K562 (cell line): ENCODE measurements around the gene PBX2. TPM values are rescaled to one million over a fixed set of nuclear protein-coding genes. Genes with fewer than 3 reads are reported as not detected.

Experiments used
- BRCA1 ChIP-seq, 2 experiments: fragments of 450-650 bp in 1 of 2; sonication (generic) in 1 of 2; formaldehyde crosslinking in 1 of 2; IDR thresholded peaks; 2 replicates each; pipeline versions ENCODE4 v1.5.0 to v1.6.1; 2017 to 2020; ENCODE audit warnings: mild to moderate bottlenecking in 1 of 2, missing genetic modification reagents in 1 of 2
- CCAR2 ChIP-seq: fragments of 200-400 bp; formaldehyde crosslinking; IDR thresholded peaks from 2 replicates; pipeline ENCODE4 v1.6.1; 2017; ENCODE audit warnings: mild to moderate bottlenecking, low read depth, low read length
- CSDE1 ChIP-seq, 2 experiments: fragments of 450-650 bp; IDR thresholded peaks; 2 replicates each; pipeline ENCODE4 v1.6.1; 2016; ENCODE audit warnings: mild to moderate bottlenecking in 1 of 2
- DLX4 ChIP-seq: fragments of 250-450 bp; sonication (Bioruptor Pico); IDR thresholded peaks from 2 replicates; pipeline ENCODE4 v1.6.1; 2021; ENCODE audit warnings: mild to moderate bottlenecking
- ELF2 ChIP-seq: fragments of 250-450 bp; sonication (Bioruptor Pico); IDR thresholded peaks from 2 replicates; pipeline ENCODE4 v1.5.0; 2021; ENCODE audit warnings: mild to moderate bottlenecking
- ESRRB ChIP-seq: fragments of 250-450 bp; sonication (Bioruptor Pico); IDR thresholded peaks from 2 replicates; pipeline ENCODE4 v1.5.0; 2020; ENCODE audit warnings: mild to moderate bottlenecking, moderate library complexity, borderline replicate concordance
- GTF2E2 ChIP-seq: fragments of 200-800 bp; sonication (Bioruptor generic); IDR thresholded peaks from 2 replicates; pipeline ENCODE4 v1.6.1; 2016; ENCODE audit warnings: missing genetic modification characterization, missing compliant biosample characterization
- KAT7 ChIP-seq: sonication (generic); formaldehyde crosslinking; IDR thresholded peaks from 2 replicates; pipeline ENCODE4 v1.8.0; 2022; ENCODE audit warnings: missing genetic modification reagents, mild to moderate bottlenecking, borderline replicate concordance
- NONO ChIP-seq, 2 experiments: fragments of 200-400 bp in 1 of 2; fragments of 450-650 bp in 1 of 2; formaldehyde crosslinking in 1 of 2; IDR thresholded peaks; 2 replicates each; pipeline ENCODE4 v1.6.1; 2017; ENCODE audit warnings: low read depth in 2 of 2, mild to moderate bottlenecking in 2 of 2, moderate library complexity in 2 of 2, low read length in 1 of 2
- POLR2AphosphoS5 ChIP-seq: IDR thresholded peaks from 2 replicates; pipeline ENCODE4 v1.6.1; 2011; ENCODE audit warnings: mild to moderate bottlenecking, low read depth, low read length, moderate library complexity; ENCODE audit not compliant: control insufficient read depth, insufficient read depth
- RCOR1 ChIP-seq, 2 experiments: IDR thresholded peaks; 2 replicates each; pipeline ENCODE4 v1.6.1; 2012; ENCODE audit warnings: low read depth in 2 of 2, low read length in 2 of 2, borderline replicate concordance in 1 of 2, improper control_type of control experiment in 1 of 2
- RFX5 ChIP-seq: IDR thresholded peaks from 2 replicates; pipeline ENCODE4 v1.6.1; 2011; ENCODE audit warnings: low read depth, mild to moderate bottlenecking, improper control_type of control experiment, low read length
- STAG1 ChIP-seq: sonication (generic); formaldehyde crosslinking; IDR thresholded peaks from 2 replicates; pipeline ENCODE4 v1.5.0; 2020; ENCODE audit warnings: missing genetic modification reagents, borderline replicate concordance
- TAF7 ChIP-seq: fragments of 450-650 bp; IDR thresholded peaks from 2 replicates; pipeline ENCODE4 v1.6.1; 2016; ENCODE audit warnings: missing genetic modification characterization, missing compliant biosample characterization
- TFAM ChIP-seq: fragments of 250-450 bp; sonication (Bioruptor Pico); conservative IDR thresholded peaks from 2 replicates; pipeline ENCODE4 v1.5.0; 2021; ENCODE audit warnings: mild to moderate bottlenecking, moderate library complexity
- TGIF2 ChIP-seq: sonication (generic); formaldehyde crosslinking; IDR thresholded peaks from 2 replicates; pipeline ENCODE4 v1.8.1; 2022; ENCODE audit warnings: mild to moderate bottlenecking, missing genetic modification reagents, moderate library complexity
- TRIM28 ChIP-seq: fragments of 450-650 bp; IDR thresholded peaks from 2 replicates; pipeline ENCODE4 v1.6.1; 2017
- YY1 ChIP-seq, 3 experiments: IDR thresholded peaks; 2 replicates each; pipeline ENCODE4 v1.6.1; 2011; ENCODE audit warnings: low read length in 2 of 3, mild to moderate bottlenecking in 2 of 3, moderate library complexity in 2 of 3, borderline replicate concordance in 1 of 3, control low read depth in 1 of 3, low read depth in 1 of 3; ENCODE audit not compliant: insufficient read depth in 3 of 3, insufficient replicate concordance in 2 of 3, control insufficient read depth in 1 of 3, insufficient read length in 1 of 3; ENCODE audit errors: extremely low read depth in 1 of 3
- ZNF184 ChIP-seq: sonication (generic); formaldehyde crosslinking; IDR thresholded peaks from 2 replicates; pipeline ENCODE4 v1.5.0; 2020; ENCODE audit warnings: missing genetic modification reagents
- ZNF511 ChIP-seq: sonication (generic); formaldehyde crosslinking; IDR thresholded peaks from 2 replicates; pipeline ENCODE4 v1.8.0; 2022; ENCODE audit warnings: mild to moderate bottlenecking, missing genetic modification reagents
- polyA plus RNA-seq, 8 experiments: library from polyadenylated mRNA; depleted of rRNA in 4 of 8; stranded (reverse) in 5 of 8; unstranded in 3 of 8; fragments of >200 nt; fragmentation: Nextera tagmentation in 2 of 8; fragmentation: Illumina TruSeq in 1 of 8; extraction: Ambion mirVana in 2 of 8; extraction: Trizol in 1 of 8; gene quantifications; 2 replicates each; pipeline versions ENCODE4 v1.2.1 to v1.2.3, GENCODE V29; 2011 to 2014; ENCODE audit warnings: inconsistent platforms in 1 of 8, missing spikeins in 1 of 8
- total RNA-seq, 7 experiments: library from RNA; depleted of rRNA in 6 of 7; stranded (reverse); fragments of >200 nt in 6 of 7; fragmentation: Illumina TruSeq in 2 of 7; extraction: Trizol in 2 of 7; gene quantifications; 2 replicates each; pipeline versions ENCODE4 v1.2.1 to v1.2.3, GENCODE V29; 2011 to 2021; ENCODE audit warnings: low replicate concordance in 1 of 7

Gene PBX2
- total and polyA plus RNA-seq, 9 of the 15 experiments (the other 6 are each of a cell fraction or from before 2014, with no cell fraction given): 1.9 to 134 (median 62.5) TPM

GRCh38 chr6:32167154-32167760, 22.7 kb downstream of the PBX2 start (continued):
- no peak for TF ChIP-seq YY1 (IDR thresholded peaks at IDR 0.05; ENCODE audit: borderline replicate concordance in 1 of 3, control insufficient read depth in 1 of 3, extremely low read depth in 1 of 3, insufficient read depth in 3 of 3, insufficient read length in 1 of 3, insufficient replicate concordance in 2 of 3, low read depth in 1 of 3, low read length in 2 of 3)
- no peak for TF ChIP-seq TRIM28
- TF ChIP-seq STAG1 (CRISPR knock-in tag): no peak
- no peak for TF ChIP-seq DLX4 (CRISPR knock-in tag)
- TF ChIP-seq TFAM (CRISPR knock-in tag): no peak
- no peak for TF ChIP-seq CSDE1 (IDR thresholded peaks at IDR 0.05)
- TF ChIP-seq ELF2 (CRISPR knock-in tag): no peak
- TF ChIP-seq ZNF184: no peak
- TF ChIP-seq TGIF2 (CRISPR knock-in tag): no peak
- no peak for TF ChIP-seq ESRRB (CRISPR knock-in tag)
- no peak for TF ChIP-seq RCOR1 (IDR thresholded peaks at IDR 0.05; ENCODE audit: borderline replicate concordance in 1 of 2, low read depth in 2 of 2, low read length in 2 of 2)
- TF ChIP-seq RFX5: no peak
- no peak for TF ChIP-seq GTF2E2 (tag)
- no peak for TF ChIP-seq CCAR2
- no peak for TF ChIP-seq TAF7 (tag)
- no peak for TF ChIP-seq NONO (IDR thresholded peaks at IDR 0.05; ENCODE audit: low read depth in 2 of 2, low read length in 1 of 2)
- TF ChIP-seq POLR2AphosphoS5: no peak
- 0 out of 2 replicates have a peak, but pooled peaks have one; percentile 44 for TF ChIP-seq ZNF511 (CRISPR knock-in tag)
- TF ChIP-seq KAT7 (CRISPR knock-in tag): no peak
- TF ChIP-seq BRCA1 (IDR thresholded peaks at IDR 0.05): no peak
- TF ChIP-seq BRCA1 (CRISPR knock-in tag; IDR thresholded peaks at IDR 0.05): 0 out of 2 replicates have a peak, but pooled peaks have one; percentile 75
